HepG2 (cell line): ENCODE results near the gene C19orf73. TPM values are rescaled to one million over a fixed set of nuclear protein-coding genes. Genes with fewer than 3 reads are reported as not detected.

Source experiments
- CEBPG ChIP-seq: IDR thresholded peaks from 2 replicates; pipeline ENCODE4 v1.6.1; 2016
- ESRRA ChIP-seq: sonication (generic); formaldehyde crosslinking; IDR thresholded peaks from 2 replicates; pipeline ENCODE4 v1.5.1; 2020; ENCODE audit warnings: mild to moderate bottlenecking, low read depth, missing genetic modification reagents
- JUN ChIP-seq: sonication (generic); formaldehyde crosslinking; IDR thresholded peaks from 2 replicates; pipeline ENCODE4 v1.4.0; 2020; ENCODE audit warnings: mild to moderate bottlenecking, missing genetic modification reagents
- KDM3A ChIP-seq: IDR thresholded peaks from 2 replicates; pipeline ENCODE4 v1.6.1; 2018; ENCODE audit warnings: low read depth, missing compliant biosample characterization
- PHB2 ChIP-seq: fragments of 450-650 bp; IDR thresholded peaks from 2 replicates; pipeline ENCODE4 v1.6.1; 2018; ENCODE audit not compliant: partially characterized antibody
- SAFB2 ChIP-seq: sonication (generic); formaldehyde crosslinking; IDR thresholded peaks from 2 replicates; pipeline ENCODE4 v1.5.1; 2020; ENCODE audit warnings: missing genetic modification reagents, low read depth, mild to moderate bottlenecking, borderline replicate concordance
- U2AF2 ChIP-seq: fragments of 200-400 bp; formaldehyde crosslinking; IDR thresholded peaks from 2 replicates; pipeline ENCODE4 v1.6.1; 2017; ENCODE audit warnings: low read depth, mild to moderate bottlenecking, low read length
- ZFP41 ChIP-seq: sonication (generic); formaldehyde crosslinking; IDR thresholded peaks from 2 replicates; pipeline ENCODE4 v1.4.0; 2020; ENCODE audit warnings: mild to moderate bottlenecking, missing genetic modification reagents, borderline replicate concordance
- ZNF10 ChIP-seq: sonication (generic); formaldehyde crosslinking; IDR thresholded peaks from 2 replicates; pipeline ENCODE4 v1.4.0; 2020; ENCODE audit warnings: mild to moderate bottlenecking, low read depth, missing genetic modification reagents, borderline replicate concordance
- ZNF180 ChIP-seq: sonication (generic); formaldehyde crosslinking; IDR thresholded peaks from 2 replicates; pipeline ENCODE4 v1.4.0; 2020; ENCODE audit warnings: low read depth, missing genetic modification reagents, borderline replicate concordance
- ZNF329 ChIP-seq: sonication (generic); formaldehyde crosslinking; IDR thresholded peaks from 2 replicates; pipeline ENCODE4 v1.9.0; 2021; ENCODE audit warnings: low read depth, mild to moderate bottlenecking, missing genetic modification reagents
- ZNF775 ChIP-seq: sonication (generic); formaldehyde crosslinking; IDR thresholded peaks from 2 replicates; pipeline ENCODE4 v1.4.0; 2020; ENCODE audit warnings: missing genetic modification reagents, mild to moderate bottlenecking, moderate library complexity, borderline replicate concordance
- ZSCAN25 ChIP-seq: sonication (generic); formaldehyde crosslinking; IDR thresholded peaks from 2 replicates; pipeline ENCODE4 v1.8.0; 2022; ENCODE audit warnings: mild to moderate bottlenecking, missing genetic modification reagents
- polyA plus RNA-seq, 8 experiments: library from polyadenylated mRNA; depleted of rRNA in 3 of 8; stranded (reverse) in 7 of 8; unstranded in 1 of 8; fragments of >200 nt; fragmentation: Illumina TruSeq in 4 of 8; extraction: Trizol in 4 of 8; gene quantifications; 2 replicates each; pipeline versions ENCODE4 v1.2.1 to v1.2.3, GENCODE V29; 2011 to 2016; ENCODE audit warnings: low read depth in 4 of 8, missing spikeins in 1 of 8, mixed read lengths in 1 of 8; ENCODE audit not compliant: insufficient read depth in 1 of 8
- total RNA-seq, 5 experiments: library from RNA; depleted of rRNA; stranded (reverse); fragments of >200 nt; fragmentation: Illumina TruSeq; extraction: Trizol; gene quantifications; 2 replicates each; pipeline ENCODE4 v1.2.3, GENCODE V29; 2016; ENCODE audit warnings: low read depth in 1 of 5
- TF ChIP-seq, protein P1 (sequence below): sonication (generic); formaldehyde crosslinking; IDR thresholded peaks from 2 replicates; pipeline ENCODE4 v1.5.0; 2020; ENCODE audit warnings: missing genetic modification reagents
- TF ChIP-seq, protein P2 (sequence below): sonication (generic); formaldehyde crosslinking; IDR thresholded peaks from 2 replicates; pipeline ENCODE4 v1.9.0; 2021; ENCODE audit warnings: mild to moderate bottlenecking, missing genetic modification reagents
- TF ChIP-seq, protein P3 (sequence below): IDR thresholded peaks from 2 replicates; pipeline ENCODE4 v1.6.1; 2016; ENCODE audit warnings: mild to moderate bottlenecking, missing biosample characterization, missing genetic modification reagents
- TF ChIP-seq, protein P4 (sequence below): sonication (generic); formaldehyde crosslinking; IDR thresholded peaks from 2 replicates; pipeline ENCODE4 v1.4.0; 2020; ENCODE audit warnings: mild to moderate bottlenecking, missing genetic modification reagents

Gene C19orf73
- total and polyA plus RNA-seq, 2 of the 13 experiments (the other 11 are each of a cell fraction or from before 2014, with no cell fraction given), result 1.4 to 1.5 TPM

DNA sequence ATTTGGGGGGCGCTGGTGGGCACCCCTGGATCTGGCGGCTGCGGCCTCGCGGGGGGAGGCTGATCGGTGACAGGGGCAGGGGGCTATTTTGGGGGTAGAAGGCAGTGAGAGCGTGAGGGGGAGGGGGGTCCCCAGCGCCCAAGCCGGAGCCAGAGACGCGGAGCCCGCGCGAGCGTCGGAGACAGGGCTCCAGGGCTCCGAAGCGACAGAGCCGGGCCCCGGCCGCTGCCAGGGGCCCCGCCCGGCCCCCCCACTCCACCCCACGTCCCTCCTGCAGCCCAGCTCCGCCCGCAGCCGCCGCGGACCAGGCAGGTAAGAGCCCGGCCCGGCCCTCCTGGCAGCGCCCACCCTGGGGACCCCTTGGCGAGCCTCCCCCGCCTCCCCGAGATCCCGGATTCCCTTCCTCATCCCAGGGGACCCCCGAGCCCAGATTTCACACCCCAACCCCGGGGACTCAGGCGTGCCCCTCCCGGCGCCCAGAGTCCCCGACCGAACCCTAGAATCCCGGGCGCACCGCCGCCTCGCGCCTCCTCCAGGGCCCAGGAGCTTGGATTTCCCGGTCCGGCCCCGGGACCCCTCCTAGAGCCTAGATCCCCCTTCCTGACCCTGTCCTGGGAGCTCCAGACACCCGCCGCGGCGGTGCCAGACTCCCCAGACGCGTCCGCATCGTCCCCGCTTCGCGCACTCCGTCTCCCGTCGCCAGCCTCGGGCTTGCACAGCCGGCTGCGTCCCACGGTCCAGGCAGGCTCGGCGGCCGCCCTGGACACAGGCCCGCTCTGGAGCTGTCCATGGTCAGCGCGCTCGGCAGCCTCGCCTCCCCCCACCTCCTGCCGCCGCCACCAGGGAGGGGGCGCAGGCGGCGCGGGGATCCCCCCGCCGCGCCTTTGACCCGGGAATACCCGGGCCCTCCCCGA, 725 bp upstream of the C19orf73 start, which contains the start of gene PPFIA3 (continued):
- TF ChIP-seq, protein P1, sequence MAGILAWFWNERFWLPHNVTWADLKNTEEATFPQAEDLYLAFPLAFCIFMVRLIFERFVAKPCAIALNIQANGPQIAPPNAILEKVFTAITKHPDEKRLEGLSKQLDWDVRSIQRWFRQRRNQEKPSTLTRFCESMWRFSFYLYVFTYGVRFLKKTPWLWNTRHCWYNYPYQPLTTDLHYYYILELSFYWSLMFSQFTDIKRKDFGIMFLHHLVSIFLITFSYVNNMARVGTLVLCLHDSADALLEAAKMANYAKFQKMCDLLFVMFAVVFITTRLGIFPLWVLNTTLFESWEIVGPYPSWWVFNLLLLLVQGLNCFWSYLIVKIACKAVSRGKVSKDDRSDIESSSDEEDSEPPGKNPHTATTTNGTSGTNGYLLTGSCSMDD (CRISPR knock-in tag), result 0 out of 2 replicates have a peak, but pooled peaks have one; percentile 41
- TF ChIP-seq, protein P2, sequence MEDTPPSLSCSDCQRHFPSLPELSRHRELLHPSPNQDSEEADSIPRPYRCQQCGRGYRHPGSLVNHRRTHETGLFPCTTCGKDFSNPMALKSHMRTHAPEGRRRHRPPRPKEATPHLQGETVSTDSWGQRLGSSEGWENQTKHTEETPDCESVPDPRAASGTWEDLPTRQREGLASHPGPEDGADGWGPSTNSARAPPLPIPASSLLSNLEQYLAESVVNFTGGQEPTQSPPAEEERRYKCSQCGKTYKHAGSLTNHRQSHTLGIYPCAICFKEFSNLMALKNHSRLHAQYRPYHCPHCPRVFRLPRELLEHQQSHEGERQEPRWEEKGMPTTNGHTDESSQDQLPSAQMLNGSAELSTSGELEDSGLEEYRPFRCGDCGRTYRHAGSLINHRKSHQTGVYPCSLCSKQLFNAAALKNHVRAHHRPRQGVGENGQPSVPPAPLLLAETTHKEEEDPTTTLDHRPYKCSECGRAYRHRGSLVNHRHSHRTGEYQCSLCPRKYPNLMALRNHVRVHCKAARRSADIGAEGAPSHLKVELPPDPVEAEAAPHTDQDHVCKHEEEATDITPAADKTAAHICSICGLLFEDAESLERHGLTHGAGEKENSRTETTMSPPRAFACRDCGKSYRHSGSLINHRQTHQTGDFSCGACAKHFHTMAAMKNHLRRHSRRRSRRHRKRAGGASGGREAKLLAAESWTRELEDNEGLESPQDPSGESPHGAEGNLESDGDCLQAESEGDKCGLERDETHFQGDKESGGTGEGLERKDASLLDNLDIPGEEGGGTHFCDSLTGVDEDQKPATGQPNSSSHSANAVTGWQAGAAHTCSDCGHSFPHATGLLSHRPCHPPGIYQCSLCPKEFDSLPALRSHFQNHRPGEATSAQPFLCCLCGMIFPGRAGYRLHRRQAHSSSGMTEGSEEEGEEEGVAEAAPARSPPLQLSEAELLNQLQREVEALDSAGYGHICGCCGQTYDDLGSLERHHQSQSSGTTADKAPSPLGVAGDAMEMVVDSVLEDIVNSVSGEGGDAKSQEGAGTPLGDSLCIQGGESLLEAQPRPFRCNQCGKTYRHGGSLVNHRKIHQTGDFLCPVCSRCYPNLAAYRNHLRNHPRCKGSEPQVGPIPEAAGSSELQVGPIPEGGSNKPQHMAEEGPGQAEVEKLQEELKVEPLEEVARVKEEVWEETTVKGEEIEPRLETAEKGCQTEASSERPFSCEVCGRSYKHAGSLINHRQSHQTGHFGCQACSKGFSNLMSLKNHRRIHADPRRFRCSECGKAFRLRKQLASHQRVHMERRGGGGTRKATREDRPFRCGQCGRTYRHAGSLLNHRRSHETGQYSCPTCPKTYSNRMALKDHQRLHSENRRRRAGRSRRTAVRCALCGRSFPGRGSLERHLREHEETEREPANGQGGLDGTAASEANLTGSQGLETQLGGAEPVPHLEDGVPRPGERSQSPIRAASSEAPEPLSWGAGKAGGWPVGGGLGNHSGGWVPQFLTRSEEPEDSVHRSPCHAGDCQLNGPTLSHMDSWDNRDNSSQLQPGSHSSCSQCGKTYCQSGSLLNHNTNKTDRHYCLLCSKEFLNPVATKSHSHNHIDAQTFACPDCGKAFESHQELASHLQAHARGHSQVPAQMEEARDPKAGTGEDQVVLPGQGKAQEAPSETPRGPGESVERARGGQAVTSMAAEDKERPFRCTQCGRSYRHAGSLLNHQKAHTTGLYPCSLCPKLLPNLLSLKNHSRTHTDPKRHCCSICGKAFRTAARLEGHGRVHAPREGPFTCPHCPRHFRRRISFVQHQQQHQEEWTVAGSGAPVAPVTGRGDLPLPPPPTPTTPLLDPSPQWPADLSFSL, result no peak
- TF ChIP-seq ZNF180 (no peak), JUN (CRISPR knock-in tag) (peak; percentile 24; the same call in 1 of the 2 replicates), PHB2 (no peak), ZFP41 (CRISPR knock-in tag) (no peak), CEBPG (CRISPR knock-in tag) (no peak), ZNF775 (CRISPR knock-in tag) (no peak), ZNF10 (CRISPR knock-in tag) (no peak), SAFB2 (CRISPR knock-in tag) (no peak), ZNF329 (no peak), U2AF2 (no peak), ESRRA (no peak), KDM3A (CRISPR knock-in tag) (no peak), ZSCAN25 (no peak)
- TF ChIP-seq, protein P3, sequence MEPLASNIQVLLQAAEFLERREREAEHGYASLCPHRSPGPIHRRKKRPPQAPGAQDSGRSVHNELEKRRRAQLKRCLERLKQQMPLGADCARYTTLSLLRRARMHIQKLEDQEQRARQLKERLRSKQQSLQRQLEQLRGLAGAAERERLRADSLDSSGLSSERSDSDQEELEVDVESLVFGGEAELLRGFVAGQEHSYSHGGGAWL (CRISPR knock-in tag), result peak; percentile 92
- TF ChIP-seq, protein P4, sequence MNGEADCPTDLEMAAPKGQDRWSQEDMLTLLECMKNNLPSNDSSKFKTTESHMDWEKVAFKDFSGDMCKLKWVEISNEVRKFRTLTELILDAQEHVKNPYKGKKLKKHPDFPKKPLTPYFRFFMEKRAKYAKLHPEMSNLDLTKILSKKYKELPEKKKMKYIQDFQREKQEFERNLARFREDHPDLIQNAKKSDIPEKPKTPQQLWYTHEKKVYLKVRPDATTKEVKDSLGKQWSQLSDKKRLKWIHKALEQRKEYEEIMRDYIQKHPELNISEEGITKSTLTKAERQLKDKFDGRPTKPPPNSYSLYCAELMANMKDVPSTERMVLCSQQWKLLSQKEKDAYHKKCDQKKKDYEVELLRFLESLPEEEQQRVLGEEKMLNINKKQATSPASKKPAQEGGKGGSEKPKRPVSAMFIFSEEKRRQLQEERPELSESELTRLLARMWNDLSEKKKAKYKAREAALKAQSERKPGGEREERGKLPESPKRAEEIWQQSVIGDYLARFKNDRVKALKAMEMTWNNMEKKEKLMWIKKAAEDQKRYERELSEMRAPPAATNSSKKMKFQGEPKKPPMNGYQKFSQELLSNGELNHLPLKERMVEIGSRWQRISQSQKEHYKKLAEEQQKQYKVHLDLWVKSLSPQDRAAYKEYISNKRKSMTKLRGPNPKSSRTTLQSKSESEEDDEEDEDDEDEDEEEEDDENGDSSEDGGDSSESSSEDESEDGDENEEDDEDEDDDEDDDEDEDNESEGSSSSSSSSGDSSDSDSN (CRISPR knock-in tag), result peak; percentile 97
